Activated B cell treated with CpG ODN at 0.5 μM for 24 hours (primary cell): ENCODE results near the gene TNPO2. TPM values are rescaled to one million over a fixed set of nuclear protein-coding genes. Genes with fewer than 3 reads are reported as not detected.
A peak's percentile ranks its signal among the peaks of the same experiment; 100 is the strongest.

Source experiments
- ATAC-seq: fragments of 200-7000 bp; cut with Tn5 transposase; one replicate; pipeline ENCODE4 v1.10.0; 2021; ENCODE audit warnings: low read depth, mild to moderate bottlenecking, moderate library complexity
- CTCF ChIA-PET: fragments of 350-600 bp; sonication (Branson Sonifier 250); formaldehyde crosslinking; loops from one replicate; lab custom pipeline; 2021; ENCODE audit warnings: antibody characterized with exemption; lab: Charles Lee
- POLR2A ChIA-PET: fragments of 350-600 bp; sonication (Branson Sonifier 250); formaldehyde crosslinking; loops from one replicate; lab custom pipeline; 2021; ENCODE audit warnings: antibody characterized with exemption; lab: Charles Lee
- DNase-seq: peaks from one replicate; pipeline ENCODE4 v3.0.0; 2022
- H3K27ac Mint-ChIP-seq: one replicate; pipeline ENCODE4 v1.8.0; 2020; ENCODE audit warnings: mixed read lengths
- H3K27me3 Mint-ChIP-seq: one replicate; pipeline ENCODE4 v1.8.0; 2021; ENCODE audit warnings: mixed read lengths
- H3K36me3 Mint-ChIP-seq: one replicate; pipeline ENCODE4 v1.8.0; 2021; ENCODE audit warnings: low read depth, mixed read lengths
- H3K4me1 Mint-ChIP-seq: one replicate; pipeline ENCODE4 v1.8.0; 2021; ENCODE audit warnings: mixed read lengths
- H3K4me3 Mint-ChIP-seq: one replicate; pipeline ENCODE4 v1.8.0; 2020; ENCODE audit warnings: mild to moderate bottlenecking, mixed read lengths
- H3K9me3 Mint-ChIP-seq: one replicate; pipeline ENCODE4 v1.8.0; 2020; ENCODE audit warnings: mixed read lengths
- intact Hi-C: fragments of 100-400 bp; cut with micrococcal nuclease; formaldehyde crosslinking; loops from one replicate; pipeline ENCODE4 v1.15.1; 2024
- total RNA-seq: library from RNA; stranded (reverse); gene quantifications from 2 replicates; pipeline ENCODE4 v1.2.3, GENCODE V29; 2022
- TF ChIP-seq, protein P1 (sequence below): fragments of 200-600 bp; IDR thresholded peaks from one replicate; pipeline ENCODE4 v1.8.0; 2022; ENCODE audit warnings: antibody characterized with exemption, mild to moderate bottlenecking

The TNPO2 gene
- total RNA-seq, 1 donor from 2014 or later: 91.5 TPM

DNA sequence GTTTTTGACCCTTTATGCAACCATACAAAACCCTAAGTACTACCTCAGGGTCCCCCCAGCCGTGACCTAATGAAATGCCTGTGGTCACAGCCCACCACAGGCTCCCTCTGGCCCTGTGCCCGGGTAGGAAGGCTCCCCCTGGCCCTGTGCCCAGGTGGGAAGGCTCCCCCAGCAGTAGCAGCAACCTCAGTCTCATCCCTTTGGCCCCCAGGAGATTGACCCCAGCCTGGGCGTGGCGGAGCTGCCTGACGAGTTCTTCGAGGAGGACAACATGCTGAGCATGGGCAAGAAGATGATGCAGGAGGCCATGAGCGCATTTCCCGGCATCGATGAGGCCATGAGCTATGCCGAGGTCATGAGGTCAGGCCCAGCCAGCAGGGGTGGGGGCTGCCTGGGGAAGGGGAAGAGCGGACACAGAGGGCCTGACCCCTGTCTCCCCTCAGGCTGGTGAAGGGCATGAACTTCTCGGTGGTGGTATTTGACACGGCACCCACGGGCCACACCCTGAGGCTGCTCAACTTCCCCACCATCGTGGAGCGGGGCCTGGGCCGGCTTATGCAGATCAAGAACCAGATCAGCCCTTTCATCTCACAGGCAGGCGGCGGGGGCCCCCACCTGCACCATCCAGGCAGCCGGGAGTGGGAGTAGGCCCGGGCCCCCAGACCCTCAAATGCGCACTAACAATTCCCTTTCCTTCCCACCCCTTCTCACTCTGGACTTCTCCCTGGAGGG is 21.6 kb upstream of the TNPO2 start:
- TF ChIP-seq, protein P1, sequence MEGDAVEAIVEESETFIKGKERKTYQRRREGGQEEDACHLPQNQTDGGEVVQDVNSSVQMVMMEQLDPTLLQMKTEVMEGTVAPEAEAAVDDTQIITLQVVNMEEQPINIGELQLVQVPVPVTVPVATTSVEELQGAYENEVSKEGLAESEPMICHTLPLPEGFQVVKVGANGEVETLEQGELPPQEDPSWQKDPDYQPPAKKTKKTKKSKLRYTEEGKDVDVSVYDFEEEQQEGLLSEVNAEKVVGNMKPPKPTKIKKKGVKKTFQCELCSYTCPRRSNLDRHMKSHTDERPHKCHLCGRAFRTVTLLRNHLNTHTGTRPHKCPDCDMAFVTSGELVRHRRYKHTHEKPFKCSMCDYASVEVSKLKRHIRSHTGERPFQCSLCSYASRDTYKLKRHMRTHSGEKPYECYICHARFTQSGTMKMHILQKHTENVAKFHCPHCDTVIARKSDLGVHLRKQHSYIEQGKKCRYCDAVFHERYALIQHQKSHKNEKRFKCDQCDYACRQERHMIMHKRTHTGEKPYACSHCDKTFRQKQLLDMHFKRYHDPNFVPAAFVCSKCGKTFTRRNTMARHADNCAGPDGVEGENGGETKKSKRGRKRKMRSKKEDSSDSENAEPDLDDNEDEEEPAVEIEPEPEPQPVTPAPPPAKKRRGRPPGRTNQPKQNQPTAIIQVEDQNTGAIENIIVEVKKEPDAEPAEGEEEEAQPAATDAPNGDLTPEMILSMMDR: no peak
- ChIA-PET POLR2A (no interaction called here), CTCF (no interaction called here)
- Mint-ChIP-seq H3K27ac (no peak overlapping the region), H3K9me3 (no peaks in the 10 kb centered on the region), H3K36me3 (peaks cover 57% of the 10 kb centered on the region), H3K4me3 (no peak overlapping the region), H3K4me1 (peaks cover 5% of the 10 kb centered on the region), H3K27me3 (no peaks in the 10 kb centered on the region)
- ATAC-seq (no peak), DNase-seq (no peak)
- intact Hi-C loops: no loop called here

DNA sequence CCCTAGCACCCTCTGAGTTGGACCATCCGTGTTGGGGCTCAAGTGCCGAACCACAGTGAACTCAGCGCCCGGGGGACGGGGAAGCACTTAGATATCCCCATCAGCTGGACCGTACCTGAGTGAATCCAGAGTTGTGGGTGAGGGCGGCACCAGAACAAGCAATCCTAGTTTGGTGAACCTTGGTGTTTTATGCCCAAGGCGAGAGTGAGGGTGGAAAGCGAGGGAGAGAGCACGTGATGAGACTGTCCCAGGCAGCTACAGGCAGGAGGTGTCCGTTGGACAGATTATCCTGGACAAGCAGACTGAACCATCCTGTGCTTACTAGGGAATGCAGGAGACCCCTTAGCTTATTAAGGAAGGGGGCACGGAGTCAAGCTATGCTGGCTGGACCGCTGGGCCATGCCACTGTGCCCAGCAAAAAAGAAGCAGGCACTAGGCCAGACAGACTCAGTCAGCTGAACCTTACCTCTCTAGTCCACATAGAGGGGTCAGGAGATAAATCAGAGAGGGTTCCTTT is 14.2 kb upstream of the TNPO2 start:
- Mint-ChIP-seq H3K4me1 (peaks cover 33% of the 10 kb centered on the region), H3K9me3 (no peaks in the 10 kb centered on the region), H3K4me3 (peak overlapping the region; percentile 99), H3K27me3 (no peaks in the 10 kb centered on the region), H3K36me3 (peaks cover 37% of the 10 kb centered on the region), H3K27ac (peak overlapping the region; percentile 95)
- TF ChIP-seq, protein P1: no peak
- ChIA-PET CTCF (interaction anchor here (1.0 to 1.6 kb wide), 3 partner anchors 16 to 58 kb away, joined by 3 to 6 read pairs (median 3); no protein-coding TSS in a partner anchor), POLR2A (interaction anchor here (1.3 to 6.4 kb wide), 4 partner anchors 15 to 200 kb away, joined by 4 to 121 read pairs (median 10); partner anchors contain the start of genes GCDH and TNPO2)
- no peak for DNase-seq
- intact Hi-C loops: loop anchor here (1.0 kb wide), 2 partner anchors 57 to 68 kb away; partner anchors contain the start of genes DHPS and RNASEH2A
- no peak for ATAC-seq

DNA sequence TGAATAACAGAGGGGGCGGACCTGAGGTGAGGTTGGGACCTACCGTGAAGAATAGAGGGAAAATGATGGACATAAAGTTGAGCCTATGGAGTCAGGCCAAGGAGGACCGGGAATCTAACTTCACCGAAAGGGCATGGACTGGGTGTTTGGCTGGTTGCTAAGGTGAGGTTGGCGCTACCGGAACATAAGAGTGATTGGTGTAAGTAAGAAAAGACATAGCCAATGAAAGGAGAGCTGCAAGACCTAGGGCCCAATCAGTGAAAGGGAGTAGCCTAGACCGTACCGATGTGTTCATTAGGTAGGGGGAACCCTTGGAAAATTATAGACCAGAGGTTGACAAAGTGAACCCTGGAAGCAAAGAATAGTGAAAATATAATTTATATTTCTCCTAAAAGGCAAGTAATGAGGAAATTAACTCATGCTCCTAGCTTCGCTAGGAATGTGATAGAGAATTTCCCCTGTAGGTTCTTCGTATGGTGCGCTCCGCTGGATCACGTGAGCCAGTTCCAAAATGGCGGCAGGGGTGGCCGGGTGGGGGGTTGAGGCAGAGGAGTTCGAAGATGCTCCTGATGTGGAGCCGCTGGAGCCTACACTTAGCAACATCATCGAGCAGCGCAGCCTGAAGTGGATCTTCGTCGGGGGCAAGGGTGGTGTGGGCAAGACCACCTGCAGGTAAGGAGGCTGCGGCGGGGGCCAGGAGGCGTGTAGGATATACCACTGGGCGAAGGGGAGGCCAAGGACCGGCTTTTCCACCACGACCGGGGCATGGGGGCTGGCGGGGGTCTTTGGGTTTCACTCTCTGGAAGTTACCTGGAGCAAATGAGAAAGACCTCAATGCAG is 13.5 kb upstream of the TNPO2 start, which contains the start of gene GET3:
TSS of gene GET3 (plus strand) at position 503 of the 840 bp plus-strand sequence. CDS start at position 512, 9 bp downstream.
- ATAC-seq (peak; percentile 79), DNase-seq (peak; percentile 66)
- Mint-ChIP-seq H3K36me3 (peaks cover 37% of the 10 kb centered on the region), H3K9me3 (no peaks in the 10 kb centered on the region), H3K4me3 (peak within 1 kb of the TSS; percentile 99), H3K27me3 (no peaks in the 10 kb centered on the region), H3K27ac (peak within 1 kb of the TSS; percentile 95), H3K4me1 (peaks cover 40% of the 10 kb centered on the region)
- TF ChIP-seq, protein P1: no peak
- ChIA-PET POLR2A (interaction anchor here (0.5 to 6.4 kb wide), 13 partner anchors 10 to 200 kb away, joined by 3 to 121 read pairs (median 4); partner anchors contain the start of genes DHPS, FARSA, FBXW9 and GCDH), CTCF (interaction anchor here (0.8 to 1.6 kb wide), 6 partner anchors 13 to 61 kb away, joined by 3 to 6 read pairs (median 4); no protein-coding TSS in a partner anchor)
- intact Hi-C loops: loop anchor here (1.0 kb wide), 2 partner anchors 56 to 69 kb away; partner anchors contain the start of genes DHPS and RNASEH2A

DNA sequence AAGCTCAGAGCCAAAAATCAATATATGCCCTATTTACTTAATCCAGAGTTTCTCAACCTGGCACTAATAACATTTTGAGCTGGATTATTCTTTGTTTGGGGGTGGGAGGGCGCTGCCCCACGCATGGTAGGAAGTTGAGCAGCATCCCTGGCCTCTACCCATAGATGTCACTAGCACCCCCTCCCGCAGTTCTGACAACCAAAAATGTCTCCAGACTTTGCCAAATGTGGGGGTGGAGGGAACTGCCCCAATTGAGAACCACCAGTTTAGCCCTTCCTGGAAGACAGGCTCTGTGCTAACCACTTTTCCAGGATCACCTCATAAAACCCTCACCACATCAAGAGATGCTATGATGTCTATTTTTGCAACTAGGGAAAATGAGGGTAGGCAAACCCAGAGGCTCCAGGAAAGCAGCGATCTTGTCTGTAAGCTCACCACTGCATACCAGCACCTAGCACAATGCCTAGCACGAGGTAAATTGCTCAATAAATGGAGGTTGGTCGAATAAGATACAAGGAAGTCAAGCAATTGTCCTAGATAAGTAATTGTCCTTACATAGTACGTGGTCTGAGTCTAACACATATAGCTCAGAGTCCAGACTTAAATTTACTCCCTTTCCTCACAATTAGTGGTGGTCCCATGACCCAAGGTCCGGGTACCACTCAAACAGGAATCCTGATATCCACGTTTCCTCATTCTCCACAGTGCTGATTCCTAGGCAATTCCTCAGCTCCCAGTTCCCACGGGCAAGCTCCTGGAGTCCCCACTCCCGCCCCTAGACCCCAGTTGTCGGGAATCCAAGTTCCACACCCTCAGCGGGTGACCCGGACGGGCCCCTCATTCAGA is 9.9 kb upstream of the TNPO2 start:
- Mint-ChIP-seq H3K36me3 (peaks cover 45% of the 10 kb centered on the region), H3K9me3 (no peaks in the 10 kb centered on the region), H3K4me3 (peak overlapping the region; percentile 95), H3K27ac (peak overlapping the region; percentile 98), H3K4me1 (peaks cover 68% of the 10 kb centered on the region), H3K27me3 (no peaks in the 10 kb centered on the region)
- intact Hi-C loops: loop anchor here (1.0 kb wide), 2 partner anchors 11 to 37 kb away; partner anchors contain the start of gene FBXW9
- TF ChIP-seq, protein P1: no peak
- CTCF ChIA-PET: interaction anchor here (0.8 to 2.3 kb wide), 6 partner anchors 11 to 114 kb away, joined by 3 to 14 read pairs (median 5); partner anchors contain the start of gene TNPO2
- ATAC-seq (no peak), DNase-seq (no peak)
- POLR2A ChIA-PET: interaction anchor here (0.6 to 6.4 kb wide), 21 partner anchors 11 to 459 kb away, joined by 3 to 121 read pairs (median 3); partner anchors contain the start of genes DHPS, FBXW9, GCDH and JUNB
